GM11168 (cell line): ENCODE results near the gene EIF1B.
"Not testable (repeated sequence)": the region's sequence is repeated elsewhere in the genome, so short reads cannot be mapped to it uniquely, and the experiment has no call there.

Source experiments
- in situ Hi-C: fragments of 300-500 bp; cut with MboI; formaldehyde crosslinking; loops from one replicate; pipeline ENCODE4 v1.12.0; 2022; ENCODE audit warnings: low sequenced_read_pairs; ENCODE audit not compliant: unreplicated experiment

The EIF1B gene

DNA sequence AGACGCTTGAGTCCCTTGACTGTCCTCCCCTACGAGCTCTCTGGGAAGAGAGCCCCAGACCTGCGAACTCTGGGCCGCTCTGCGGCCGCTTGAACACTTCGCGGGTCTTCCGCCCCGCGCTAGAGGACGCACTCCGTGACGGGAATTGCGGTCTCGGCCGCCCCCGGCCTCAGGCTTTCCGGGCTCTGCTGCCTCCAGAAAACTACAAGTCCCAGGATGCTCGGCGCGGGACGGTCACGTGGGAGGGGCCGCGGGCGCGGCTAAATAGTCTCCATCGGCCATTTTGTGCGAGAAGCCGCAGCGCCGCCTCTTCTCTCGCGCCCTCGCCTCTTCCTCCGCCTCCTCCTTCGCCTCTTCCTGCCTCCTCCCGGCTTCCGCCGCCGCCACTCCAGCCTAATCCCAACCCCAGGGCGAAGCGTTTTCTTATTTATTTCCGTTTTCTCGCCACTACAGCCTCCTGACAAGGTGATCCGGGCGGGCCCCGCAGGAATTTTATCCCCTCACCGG is at the start of gene EIF1B:
Gene EIF1B (plus strand): TSS at position 290 of the 507 bp plus-strand sequence. CDS start 235 bp downstream, outside the sequence.
- in situ Hi-C loops = loop anchor here (5.0 to 25.0 kb wide), 2 partner anchors 117 to 1578 kb away; no protein-coding TSS in a partner anchor

DNA sequence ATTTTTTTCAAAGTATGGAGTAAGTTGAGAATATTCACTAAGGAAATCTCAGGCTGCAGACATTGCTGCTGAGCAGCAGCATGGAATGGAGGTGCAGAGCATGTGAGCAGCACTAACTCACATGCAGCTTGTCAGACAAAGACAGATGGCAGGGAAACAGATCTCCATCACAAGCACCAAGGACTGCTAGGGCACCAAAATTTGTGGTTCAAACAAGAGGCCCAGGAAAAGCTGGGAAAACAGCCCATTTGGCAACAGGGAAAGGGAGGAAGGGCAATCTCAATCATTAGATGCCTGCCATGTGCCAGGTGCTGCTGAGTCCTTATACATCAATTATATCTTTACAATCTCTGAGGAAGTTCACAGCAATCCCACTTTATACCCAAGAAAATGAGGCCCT is 47.2 kb upstream of the EIF1B start:
- in situ Hi-C loops = no loop called here

- in situ Hi-C loops = no loop called here
Measured at GRCh38 chr3:40264451-40264850, 45.1 kb upstream of the EIF1B start.

GRCh38 chr3:40265181-40265580 is 44.3 kb upstream of the EIF1B start:
- in situ Hi-C loops = no loop called here

- in situ Hi-C loops = no loop called here
Measured at GRCh38 chr3:40267937-40268724, 41.4 kb upstream of the EIF1B start.

DNA sequence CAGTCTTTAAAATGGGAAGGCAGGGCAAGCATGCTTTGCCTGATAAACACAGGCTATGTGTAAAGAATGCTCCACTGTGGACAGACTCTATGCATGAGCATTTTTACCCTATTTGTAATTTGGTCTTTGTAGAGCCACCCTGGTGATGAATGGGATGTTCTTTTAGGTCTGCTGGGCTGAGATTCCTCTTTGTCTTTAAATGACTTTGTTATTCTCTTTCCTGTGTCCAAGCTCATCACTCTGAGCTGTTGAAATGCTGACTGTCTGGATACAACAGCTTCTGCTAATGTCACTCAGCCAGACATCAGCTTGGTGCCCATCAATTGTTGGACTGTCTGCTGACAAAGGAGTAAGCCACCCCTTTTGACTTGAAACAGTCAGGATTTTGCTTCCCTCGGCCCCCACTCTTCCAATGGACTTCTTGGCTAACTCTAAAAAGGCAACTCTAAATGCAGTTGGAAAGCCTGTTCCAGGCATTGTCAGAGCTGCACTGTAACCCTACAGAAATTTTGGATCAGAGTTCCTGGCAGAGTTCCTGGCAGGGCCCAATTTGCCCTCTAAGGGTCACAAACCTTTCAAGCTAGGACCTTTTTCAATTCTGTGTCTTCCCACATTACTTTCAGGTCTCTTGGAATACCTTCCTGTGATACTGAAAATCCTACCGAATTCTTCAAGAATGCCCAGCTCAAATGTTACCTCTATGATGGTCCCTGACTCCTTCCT is 40.5 kb upstream of the EIF1B start:
- in situ Hi-C loops = no loop called here

DNA sequence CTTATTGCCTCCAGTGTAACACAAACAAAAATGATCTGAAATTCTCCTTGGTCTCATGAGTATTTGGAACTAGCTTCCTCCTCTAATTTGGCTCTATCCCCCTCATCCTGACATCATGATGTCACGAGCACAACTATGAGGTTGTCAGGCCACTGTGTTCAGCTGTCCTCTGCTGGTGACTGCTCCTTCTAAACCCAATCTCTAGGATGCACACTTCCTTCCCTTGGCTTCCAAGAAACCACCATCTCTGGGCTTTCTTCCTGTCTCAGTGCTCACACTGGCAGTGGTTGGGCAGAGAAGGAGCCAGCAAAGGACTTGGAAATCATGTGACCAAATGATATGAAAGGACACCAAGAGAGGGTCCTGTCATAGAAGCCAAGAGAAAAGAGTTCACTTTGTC is 30.7 kb upstream of the EIF1B start:
- in situ Hi-C loops = no loop called here

GRCh38 chr3:40281995-40282394 is 27.5 kb upstream of the EIF1B start:
- in situ Hi-C loops = no loop called here

DNA sequence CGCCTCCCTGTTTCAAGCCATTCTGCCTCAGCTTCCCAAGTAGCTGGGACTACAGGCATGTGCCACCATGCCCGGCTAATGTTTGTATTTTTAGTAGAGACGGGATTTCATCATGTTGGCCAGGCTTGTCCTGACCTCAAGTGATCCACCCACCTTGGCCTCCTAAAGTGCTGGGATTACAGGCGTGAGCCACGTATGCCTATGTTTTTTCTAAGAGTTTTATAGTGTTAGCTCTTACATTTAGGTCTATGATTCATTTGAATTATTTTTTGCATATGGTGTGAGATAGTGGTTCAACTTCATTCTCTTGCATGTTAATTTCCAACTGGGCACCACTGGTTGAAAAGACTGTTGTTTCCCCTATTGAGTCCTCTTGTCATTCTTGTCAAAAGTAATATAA is 26.4 kb upstream of the EIF1B start:
- in situ Hi-C loops = not testable (repeated sequence)

GRCh38 chr3:40287248-40287647 is 22.3 kb upstream of the EIF1B start:
- in situ Hi-C loops = no loop called here

- in situ Hi-C loops = no loop called here
Measured at GRCh38 chr3:40290396-40290795, 19.1 kb upstream of the EIF1B start.

- in situ Hi-C loops = no loop called here
Measured at GRCh38 chr3:40291471-40291870, 18.0 kb upstream of the EIF1B start.

GRCh38 chr3:40292637-40293349 is 16.7 kb upstream of the EIF1B start:
- in situ Hi-C loops = no loop called here

DNA sequence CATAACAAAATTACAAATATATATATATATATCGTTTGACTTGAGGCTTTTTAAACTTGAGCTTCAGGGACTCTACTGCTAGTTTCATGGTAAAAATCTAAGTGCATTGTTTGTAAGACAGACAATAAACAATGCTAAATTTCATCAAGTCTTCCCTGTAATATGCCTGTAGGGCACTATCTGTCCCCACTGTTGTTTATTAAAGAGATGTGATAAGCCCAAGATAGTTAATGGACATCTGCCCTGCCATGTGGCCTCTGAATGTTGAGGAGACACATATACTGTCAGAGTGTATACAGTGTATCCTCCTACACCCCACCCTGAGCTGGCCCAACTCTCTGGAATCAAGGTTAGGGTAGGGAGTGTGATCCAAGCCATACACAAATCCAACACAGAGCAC is 15.1 kb upstream of the EIF1B start:
- in situ Hi-C loops = no loop called here

DNA sequence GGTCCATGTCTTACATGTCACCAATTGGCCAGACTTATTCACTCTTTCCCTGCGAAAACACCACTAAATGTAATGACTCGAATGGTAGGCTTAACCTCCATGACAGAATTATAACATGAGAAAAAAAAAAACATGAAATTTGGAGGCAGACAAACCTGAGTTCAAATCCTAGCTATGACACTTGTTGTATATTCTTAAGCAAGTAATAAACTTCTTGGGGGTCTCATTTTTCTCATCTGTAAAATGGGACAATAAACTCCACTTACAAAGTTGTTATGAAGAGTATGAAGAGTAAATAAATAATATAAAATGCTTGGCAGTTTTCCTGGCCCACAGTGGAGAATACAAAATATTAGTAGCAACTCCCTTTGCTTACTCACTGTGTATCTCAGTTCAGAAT is 11.4 kb upstream of the EIF1B start:
- in situ Hi-C loops = no loop called here

- in situ Hi-C loops = no loop called here
Measured at GRCh38 chr3:40299130-40299720, 10.3 kb upstream of the EIF1B start.

DNA sequence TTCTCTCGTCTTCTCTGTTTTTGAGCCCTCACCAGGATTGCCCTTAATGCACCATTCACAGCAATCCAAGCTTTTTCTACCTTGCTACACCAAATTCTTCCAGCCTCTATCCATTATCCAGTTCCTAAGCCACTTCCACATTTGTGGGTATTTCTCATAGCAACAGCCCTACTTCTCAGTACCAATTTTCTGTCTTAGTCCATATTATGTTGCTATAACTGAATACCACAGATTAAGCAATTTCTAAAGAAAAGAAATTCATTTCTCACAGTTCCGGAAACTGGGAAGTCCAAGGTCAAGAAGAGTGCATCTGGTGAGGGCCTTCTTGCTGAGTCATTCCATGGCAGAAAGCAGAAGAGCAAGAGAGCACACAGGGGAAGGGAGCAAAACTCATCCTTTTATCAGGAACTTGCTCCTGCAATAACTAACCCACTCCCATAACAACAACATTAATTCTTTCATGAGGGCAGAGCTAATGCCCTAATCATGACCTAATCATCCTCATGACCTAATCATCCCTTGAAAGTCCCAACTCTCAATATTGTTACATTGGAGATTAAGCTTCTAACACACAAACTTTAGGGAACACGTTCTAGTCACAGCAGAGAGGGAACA is 9.7 kb upstream of the EIF1B start:
- in situ Hi-C loops = loop anchor here (25.0 kb wide), 1 partner anchor 1587 kb away; no protein-coding TSS in a partner anchor

DNA sequence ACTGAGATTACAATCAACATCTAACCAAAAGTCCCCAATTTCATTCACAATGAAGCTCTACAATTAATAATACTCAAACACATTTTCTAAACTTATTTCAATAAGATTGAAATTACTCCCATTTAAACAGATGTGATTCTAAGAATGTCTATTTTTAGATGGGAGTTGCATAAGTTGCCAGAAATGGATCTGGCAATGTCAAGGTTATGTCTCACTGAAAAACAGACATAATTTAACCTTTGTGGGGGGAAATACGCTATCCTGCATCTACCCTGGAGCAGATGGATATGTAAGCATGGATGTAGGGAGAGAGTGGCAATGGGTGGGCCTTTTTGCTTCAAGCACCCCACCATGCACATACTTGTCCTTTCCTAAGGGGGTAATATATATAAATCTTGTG is 6.7 kb upstream of the EIF1B start:
- in situ Hi-C loops = loop anchor here (25.0 kb wide), 1 partner anchor 1585 kb away; no protein-coding TSS in a partner anchor

GRCh38 chr3:40304352-40304751 is 5.2 kb upstream of the EIF1B start:
- in situ Hi-C loops = loop anchor here (25.0 kb wide), 1 partner anchor 1583 kb away; no protein-coding TSS in a partner anchor

DNA sequence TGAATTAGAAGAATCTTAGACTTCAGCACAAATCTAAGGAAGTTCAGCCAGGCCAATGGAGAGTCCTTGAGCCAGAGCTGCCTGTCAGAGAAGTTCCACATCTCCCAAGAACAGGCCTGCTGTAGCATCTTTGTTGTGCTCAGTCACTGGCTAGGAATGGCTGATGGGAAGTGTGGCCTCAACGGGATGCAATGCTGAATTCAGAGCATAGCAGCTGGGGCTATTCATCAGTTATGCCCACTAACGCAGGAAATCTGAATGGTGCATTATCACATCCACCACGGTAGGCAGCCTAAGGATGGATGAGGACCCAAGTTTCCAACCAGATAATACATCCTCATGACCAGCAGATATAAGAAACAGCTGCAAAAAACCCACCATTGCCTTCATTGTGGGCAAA is 3.2 kb upstream of the EIF1B start:
- in situ Hi-C loops = loop anchor here (5.0 to 25.0 kb wide), 2 partner anchors 114 to 1581 kb away; no protein-coding TSS in a partner anchor
